HG03521 (cell line): ENCODE results near the gene PALB2.
"Not testable (repeated sequence)": the region's sequence is repeated elsewhere in the genome, so short reads cannot be mapped to it uniquely, and the experiment has no call there.

Experiments
- ATAC-seq: cut with Tn5 transposase; IDR thresholded peaks from one replicate; pipeline ENCODE4 v1.9.1; 2021; ENCODE audit warnings: mild to moderate bottlenecking, moderate library complexity; ENCODE audit not compliant: unreplicated experiment

PALB2 gene

GRCh38 chr16:23584186-23585076 lies 56.7 kb downstream of the PALB2 start:
- no peak for ATAC-seq

DNA sequence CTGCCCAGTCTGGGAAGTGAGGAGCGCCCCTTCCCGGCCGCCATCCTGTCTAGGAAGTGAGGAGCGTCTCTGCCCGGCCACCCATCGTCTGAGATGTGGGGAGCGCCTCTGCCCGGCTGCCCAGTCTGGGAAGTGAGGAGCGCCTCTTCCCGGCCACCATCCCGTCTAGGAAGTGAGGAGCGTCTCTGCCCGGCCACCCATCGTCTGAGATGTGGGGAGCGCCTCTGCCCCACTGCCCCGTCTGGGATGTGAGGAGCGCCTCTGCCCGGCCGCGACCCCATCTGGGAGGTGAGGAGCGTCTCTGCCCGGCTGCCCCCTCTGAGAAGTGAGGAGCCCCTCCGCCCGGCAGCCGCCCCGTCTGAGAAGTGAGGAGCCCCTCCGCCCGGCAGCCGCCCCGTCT lies 57.8 kb downstream of the PALB2 start:
- ATAC-seq, result not testable (repeated sequence)

DNA sequence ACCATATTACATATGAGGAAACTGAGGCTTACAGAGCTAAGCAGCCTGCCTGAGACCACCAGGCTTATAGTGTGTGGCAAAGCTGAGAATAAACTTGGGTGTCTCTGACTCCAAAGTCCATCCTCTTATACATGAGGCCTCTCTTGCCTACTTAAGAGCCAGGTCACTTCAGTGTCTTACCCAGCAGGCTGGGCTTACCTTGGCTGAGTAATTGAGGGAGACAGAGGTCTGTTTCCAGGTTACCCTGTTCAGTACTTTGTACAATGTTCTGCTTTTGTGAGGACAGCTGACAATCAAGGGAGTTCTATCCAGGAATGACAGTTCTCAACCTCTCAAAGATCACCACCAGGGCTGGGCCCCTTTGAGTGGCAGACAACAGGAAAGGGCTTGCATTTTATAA lies 59.3 kb downstream of the PALB2 start:
- no peak for ATAC-seq

DNA sequence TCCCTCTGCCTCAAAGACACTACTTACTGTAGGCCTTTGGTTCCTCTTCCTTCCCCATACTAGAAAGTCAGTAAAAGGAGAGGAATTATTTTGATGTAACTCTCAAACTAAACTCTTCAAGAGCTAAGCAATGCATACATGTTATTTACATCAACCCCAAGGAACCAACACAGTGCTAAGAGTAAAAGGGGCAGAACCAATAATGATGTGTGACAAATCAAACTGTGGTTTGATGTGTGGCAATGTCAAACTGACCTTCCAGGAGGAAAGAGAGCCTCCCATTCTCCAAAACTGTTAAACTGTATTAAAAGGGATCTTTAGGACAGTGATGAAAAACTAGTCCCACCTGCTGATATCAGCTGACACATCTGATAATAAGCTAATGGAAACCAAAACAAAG lies 60.7 kb downstream of the PALB2 start:
- ATAC-seq, result no peak

- no peak for ATAC-seq
Observed at GRCh38 chr16:23579371-23579770, 61.7 kb downstream of the PALB2 start.

DNA sequence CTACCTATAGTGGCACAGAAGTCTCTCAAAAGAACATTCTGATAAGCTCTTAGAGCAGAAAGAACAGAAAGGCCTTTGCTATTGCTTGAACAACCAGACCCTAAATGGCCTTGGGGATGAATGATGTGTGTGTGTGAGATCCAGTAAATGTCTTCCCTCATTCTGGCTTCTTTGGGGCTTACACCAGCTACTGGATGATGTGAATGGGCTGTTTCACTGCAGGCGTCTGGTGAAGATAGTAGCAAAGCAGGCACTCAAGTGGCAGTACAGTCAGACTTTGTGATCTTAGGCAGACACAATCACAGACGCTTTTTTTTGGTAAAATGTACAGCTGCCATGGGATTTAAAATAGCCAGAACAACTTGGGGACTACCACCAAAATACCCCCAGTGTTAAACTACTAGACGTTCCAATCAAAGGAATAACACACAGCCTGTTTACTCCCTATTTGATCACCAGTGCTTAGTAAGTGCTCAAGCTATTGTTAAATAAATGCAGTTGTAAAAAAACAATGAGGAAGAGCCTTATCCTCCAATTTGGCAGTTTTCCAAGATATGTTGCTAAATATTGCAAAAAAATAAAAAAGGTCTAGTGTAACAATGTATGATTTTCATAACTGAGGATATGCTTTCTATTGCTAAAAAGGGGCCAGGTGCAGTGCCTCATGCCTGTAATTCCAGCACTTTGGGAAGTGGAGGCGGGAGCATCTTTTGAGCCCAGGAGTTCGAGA lies 62.8 kb downstream of the PALB2 start:
- ATAC-seq, result no peak

DNA sequence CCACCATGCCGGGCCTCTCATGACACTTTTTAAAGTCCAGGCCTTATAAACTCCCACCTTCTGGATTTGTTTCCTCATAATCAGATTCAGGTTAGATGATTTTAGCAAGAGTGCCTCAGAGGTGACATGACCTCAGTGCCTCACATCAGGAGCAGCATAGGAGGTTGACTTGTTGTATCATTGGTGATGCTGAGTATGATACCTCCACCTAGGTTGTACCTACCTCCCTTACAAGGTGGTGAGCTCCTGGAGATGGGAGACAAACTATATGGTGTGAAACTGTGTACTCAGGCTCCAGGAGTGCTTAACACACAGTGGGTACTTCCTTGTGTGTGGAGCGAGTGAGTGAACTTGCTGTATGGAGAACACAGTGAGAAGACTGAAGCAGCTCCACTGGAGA lies 63.6 kb downstream of the PALB2 start:
- ATAC-seq, result no peak

DNA sequence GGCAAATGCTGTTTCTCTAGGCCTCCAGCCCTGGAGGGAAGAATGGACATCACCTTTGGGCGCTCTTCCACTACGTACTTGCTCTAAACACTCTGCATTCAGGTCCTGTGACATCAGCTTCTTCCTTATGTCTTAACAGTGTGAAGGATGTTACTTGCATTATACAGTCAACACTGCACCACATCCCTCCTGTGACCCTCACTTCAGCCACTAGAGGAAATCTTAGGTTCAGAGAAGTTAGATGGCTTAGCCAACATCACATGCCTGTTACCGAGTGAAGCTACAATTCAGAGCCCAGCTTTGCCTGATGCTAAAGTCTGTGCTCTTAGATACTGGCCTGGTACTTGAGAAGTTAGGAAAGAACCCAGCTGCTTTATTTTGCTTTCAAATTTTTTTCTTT lies 65.3 kb downstream of the PALB2 start:
- no peak for ATAC-seq

DNA sequence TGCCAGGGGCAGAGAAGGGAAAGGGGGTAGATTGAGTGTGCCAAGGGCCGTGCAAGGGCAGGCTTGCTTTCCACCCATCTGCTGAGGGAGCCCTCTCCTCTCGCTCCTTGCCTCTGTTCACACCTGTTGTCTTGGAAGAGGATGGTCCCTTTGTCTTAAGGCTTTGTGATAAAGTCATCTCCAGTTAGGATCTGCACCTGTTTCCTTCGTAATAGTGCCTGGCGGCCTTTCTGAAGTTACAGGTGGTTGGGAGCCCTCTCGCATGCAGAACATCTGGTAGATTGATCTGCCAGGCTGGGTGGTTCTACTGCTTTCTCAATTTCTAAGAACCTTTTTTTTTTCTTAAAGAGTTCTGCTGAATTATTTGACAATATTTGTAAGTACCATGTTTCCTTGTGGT lies 67.3 kb downstream of the PALB2 start:
- no peak for ATAC-seq

DNA sequence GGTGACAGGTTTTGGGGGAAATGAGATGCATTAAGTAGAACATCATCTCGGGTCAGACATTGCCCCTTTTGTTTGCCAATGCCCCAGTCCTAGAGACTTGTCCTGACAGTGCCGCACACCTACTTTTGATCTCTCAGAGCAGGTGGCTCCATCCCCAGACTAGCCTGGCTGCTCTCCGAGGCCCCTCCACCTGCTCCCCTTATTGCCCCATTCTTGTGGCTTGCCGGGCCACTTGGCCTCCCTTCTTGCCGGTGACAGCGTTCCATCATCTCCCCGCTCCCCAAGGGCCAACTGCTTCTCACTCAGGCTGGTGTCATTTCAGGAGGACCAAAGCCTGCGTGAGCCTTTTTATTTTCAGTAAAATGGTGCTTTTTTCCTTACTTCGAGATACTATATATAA lies 68.7 kb downstream of the PALB2 start:
- no peak for ATAC-seq

DNA sequence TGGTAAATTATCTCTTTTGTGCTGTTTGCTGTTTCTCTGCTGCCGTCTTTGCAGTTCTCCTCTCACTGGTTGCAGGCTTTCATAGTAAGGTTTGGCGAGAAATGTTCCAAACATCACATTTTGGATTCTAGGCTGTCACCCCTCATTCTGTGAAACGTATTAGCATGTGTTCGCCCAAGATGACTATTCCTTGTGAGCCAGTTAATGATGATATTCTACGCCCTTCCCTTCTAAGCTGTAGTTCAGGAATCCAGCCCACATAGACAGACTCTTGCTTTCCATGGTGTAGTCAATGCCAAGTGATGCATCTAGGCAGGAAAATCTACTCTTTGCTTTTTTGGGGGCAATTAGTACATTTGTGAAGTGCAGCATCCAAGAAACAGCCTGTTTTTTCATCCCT lies 69.2 kb downstream of the PALB2 start:
- ATAC-seq, result no peak

DNA sequence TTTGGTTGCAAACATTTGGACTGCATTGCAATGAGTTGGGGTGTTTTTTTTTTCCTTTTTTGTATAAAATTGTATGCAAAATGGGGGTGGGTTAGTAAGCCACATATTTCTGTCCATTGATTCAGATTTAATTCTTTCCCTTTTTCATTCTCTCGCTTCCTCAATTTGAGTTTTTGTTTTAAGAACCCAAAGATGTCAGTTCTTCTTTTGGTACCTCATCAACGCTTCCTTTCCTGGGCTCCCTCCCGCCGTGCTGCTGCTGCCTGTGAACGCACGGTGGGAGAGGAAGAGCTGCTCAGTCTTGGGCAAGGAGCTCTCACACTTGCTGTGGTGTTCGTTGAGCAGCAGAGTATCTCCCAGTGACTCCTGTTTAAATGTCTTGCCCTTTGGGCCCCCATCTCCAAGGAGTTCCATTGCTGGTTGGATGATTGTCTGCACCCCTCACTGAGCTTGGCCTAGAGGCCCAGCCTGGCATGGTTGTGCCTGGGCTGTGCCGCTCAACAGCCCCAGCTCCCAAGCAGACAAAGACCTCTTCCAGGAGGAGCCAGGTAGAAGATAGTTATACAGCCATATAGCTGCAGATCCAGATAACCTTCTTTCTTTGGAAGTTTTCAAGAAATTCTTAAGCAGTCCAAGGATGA lies 70.0 kb downstream of the PALB2 start:
- no peak for ATAC-seq

GRCh38 chr16:23567602-23568001 lies 73.5 kb downstream of the PALB2 start:
- ATAC-seq, result no peak

DNA sequence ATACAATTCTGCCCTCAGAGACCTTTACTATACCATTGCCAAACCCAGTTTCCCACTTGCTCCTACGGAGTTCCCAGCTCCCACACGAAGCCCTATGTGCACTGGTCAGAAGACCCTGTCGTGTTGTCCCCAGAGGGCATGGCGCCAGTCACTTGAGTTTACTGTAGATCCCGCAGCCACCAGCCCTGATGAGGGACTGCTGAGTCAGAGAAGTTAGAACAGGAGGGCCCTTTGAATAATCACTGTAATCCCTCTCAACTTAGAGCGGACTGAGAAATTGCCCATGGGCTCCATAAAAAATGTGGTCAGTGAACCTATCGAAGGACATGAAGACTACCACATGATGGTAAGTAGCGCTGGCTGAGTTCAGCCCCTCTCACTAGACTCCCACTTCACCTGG lies 74.4 kb downstream of the PALB2 start:
- no peak for ATAC-seq

DNA sequence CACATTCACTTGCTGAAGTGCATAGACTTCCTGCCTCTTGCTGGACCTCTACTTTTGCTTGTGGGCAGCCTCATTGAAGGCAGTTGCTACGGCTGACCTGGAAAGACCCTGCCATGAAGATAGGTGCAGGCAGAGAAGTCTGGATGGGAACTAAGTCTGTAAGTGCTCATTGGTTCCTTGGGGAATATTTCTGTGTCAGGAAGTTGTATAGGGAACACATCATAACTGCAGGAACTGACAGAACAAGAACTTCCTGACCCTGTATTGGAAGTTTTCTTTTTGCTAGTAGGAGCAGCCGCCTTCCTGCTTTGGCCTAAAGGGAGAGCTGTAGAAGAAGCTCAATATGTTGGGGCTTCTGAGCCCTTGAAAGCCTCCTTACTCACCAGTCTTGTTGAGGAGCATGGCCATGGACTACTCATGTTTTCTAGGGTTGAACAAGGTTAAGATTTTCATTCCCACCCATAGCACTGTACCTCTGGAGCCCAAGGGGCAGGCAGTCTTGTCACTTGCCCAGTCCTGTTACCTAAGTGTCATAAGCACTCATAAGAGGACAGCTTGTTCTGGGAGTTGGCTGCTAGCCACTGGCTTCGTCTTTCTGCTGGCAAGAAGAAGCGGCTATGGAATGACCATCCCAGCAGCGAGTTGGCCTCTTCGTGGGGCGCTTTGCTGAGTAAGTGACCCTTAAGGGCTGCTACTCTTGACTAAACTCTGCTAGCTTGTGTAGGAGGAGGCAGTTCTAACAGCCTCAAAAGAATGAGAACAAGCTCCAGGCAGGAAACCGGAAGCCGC lies 76.3 kb downstream of the PALB2 start:
- no peak for ATAC-seq

GRCh38 chr16:23563186-23563585 lies 77.9 kb downstream of the PALB2 start:
- ATAC-seq, result no peak

- ATAC-seq, result no peak
Observed at GRCh38 chr16:23562505-23562904, 78.6 kb downstream of the PALB2 start.

DNA sequence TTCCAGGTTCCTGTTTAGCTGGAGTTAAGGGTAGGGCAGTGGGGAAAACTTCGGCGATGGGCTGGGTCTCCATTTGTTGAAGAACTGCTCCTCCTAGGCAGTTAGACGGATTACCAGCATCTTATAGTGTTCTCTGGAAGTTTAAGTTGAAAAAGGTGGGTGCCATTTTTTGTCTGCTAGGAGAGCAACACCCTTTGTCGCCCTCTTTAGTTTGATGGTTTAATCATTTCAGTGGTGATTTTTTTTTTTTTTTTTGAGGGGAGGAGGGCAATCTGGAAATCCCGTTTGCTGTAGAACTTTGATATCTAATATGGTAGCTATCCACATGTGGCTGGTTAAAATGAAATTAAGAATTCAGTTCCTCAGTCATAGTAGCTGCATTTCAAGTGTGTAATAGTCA lies 79.5 kb downstream of the PALB2 start:
- no peak for ATAC-seq

- no peak for ATAC-seq
Observed at GRCh38 chr16:23557779-23558702, 83.1 kb downstream of the PALB2 start.
